Kidney glomerular epithelial cell (primary cell): ENCODE data around the gene FBXL22.
"Not testable (repeated sequence)": the region's sequence is repeated elsewhere in the genome, so short reads cannot be mapped to it uniquely, and the experiment has no call there.

Experiments used
- DNase-seq: peaks from one replicate; lab custom pipeline; 2025; lab: John Stamatoyannopoulos, UW

Gene FBXL22

DNA sequence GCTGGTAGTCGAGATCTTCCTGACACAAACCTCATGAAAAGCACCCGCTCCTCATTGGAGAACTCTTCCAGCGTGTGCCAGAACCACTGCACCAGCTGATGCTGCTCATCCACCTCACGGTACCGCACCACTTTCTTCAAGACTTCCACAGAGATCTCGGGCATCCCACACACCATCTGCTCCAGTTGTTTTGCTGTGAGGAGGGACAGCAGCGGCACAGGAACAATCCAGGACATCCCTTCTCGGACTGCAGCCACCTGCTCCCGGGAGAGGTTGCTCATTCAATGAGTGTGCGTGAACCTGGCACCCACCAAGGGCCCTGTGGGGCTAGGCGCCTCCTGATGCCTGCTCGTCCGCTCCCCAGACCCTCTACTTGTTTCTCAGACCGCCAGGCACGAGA, 15.1 kb downstream of the FBXL22 start:
- DNase-seq: no peak

DNA sequence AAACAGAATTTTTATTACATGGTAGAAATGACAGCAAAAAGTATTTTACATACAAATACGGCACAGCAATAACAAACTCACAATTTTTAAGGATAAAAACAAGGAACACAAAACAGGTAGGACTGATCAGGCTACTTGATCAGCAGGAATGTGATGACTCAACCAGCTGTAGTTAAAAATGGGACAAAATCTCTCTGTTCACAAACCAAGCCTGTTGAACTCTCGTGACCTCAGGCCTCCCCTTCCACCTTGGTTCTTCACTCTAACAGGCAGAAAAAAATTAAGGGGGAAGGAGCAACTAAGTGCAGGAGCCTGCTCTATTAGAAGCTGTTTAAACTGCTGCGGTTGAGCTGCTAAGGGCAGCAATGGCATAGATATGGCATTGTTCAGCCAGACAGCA, 18.7 kb downstream of the FBXL22 start:
- peak; percentile 47 for DNase-seq

DNA sequence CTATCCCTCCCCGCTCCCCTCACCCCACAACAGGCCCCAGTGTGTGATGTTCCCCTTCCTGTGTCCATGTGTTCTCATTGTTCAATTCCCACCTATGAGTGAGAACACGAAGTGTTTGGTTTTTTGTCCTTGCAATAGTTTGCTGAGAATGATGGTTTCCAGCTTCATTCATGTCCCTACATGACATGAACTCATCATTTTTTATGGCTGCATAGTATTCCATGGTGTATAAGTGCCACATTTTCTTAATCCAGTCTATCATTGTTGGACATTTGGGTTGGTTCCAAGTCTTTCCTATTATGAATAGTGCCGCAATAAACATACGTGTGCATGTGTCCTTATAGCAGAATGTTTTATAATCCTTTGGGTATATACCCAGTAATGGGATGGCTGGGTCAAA, 20.0 kb downstream of the FBXL22 start:
- not testable (repeated sequence) for DNase-seq

DNA sequence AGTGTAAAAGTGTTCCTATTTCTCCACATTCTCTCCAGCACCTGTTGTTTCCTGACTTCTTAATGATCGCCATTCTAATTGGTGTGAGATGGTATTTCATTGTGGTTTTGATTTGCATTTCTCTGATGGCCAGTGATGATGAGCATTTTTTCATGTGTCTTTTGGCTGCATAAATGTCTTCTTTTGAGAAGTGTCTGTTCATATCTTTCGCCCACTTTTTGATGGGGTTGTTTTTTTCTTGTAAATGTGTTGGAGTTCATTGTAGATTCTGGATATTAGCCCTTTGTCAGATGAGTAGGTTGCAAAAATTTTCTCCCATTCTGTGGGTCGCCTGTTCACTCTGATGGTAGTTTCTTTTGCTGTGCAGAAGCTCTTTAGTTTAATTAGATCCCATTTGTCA, 20.4 kb downstream of the FBXL22 start:
- DNase-seq: not testable (repeated sequence)

DNA sequence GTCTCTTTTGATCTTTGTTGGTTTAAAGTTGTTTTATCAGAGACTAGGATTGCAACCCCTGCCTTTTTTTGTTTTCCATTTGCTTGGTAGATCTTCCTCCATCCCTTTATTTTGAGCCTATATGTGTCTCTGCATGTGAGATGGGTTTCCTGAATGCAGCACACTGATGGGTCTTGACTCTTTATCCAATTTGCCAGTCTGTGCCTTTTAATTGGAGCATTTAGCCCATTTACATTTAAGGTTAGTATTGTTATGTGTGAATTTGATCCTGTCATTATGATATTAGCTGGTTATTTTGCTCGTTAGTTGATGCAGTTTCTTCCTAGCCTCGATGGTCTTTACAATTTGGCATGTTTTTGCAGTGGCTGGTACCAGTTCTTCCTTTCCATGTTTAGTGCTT, 23.6 kb downstream of the FBXL22 start:
- DNase-seq: not testable (repeated sequence)

DNA sequence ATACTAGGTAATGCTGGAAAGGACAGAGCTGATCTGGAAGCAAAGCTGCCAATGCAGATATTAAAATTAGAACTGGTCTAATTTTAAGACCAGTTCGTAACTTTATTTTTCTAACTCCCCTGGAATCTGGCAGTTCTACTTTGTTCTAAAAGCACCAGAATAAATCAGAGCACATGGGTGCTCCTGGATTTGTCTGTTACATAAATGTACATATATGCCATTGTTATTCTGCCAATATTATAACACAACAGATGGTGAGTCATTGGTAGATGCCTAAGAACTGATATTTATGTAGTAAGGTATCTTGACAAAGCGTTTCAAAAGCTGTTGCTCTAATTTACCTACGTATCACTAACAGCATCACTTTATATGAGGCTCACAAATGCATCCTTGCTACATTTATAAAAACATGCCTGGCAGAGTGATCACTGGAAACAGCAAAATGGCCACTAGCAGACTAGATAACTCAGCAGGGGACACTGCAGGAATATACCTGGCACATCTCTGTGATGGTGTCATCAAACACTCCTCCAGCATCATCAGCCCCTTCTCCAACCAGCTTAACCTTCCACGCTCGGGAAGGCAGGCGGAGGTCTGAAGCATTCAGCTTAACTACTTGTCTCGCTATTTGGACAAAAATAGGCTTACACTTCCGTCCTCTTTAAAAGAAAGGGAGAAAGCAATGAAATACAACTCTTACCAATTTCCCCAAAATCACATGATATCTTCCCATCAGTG, 26.2 kb downstream of the FBXL22 start:
- no peak for DNase-seq

DNA sequence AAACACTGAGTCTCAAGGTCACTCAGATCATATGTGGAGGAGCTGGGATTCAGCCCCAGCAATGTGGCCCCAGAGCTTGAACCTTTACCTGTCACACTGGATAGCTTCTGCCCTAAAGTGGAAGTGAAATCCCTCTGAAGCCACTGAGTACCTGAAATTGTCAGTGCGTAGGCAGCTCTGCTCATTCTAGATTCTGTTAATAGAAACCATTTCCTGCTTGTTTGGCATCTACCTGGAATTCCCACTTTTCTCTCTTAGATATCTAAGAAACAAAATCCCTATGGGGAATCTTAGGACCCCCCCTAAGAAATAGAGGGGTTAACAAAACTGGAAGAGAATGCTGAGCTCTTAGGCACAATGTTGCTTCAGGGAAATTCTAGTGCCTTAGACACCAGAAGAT, 29.8 kb downstream of the FBXL22 start:
- DNase-seq: no peak

DNA sequence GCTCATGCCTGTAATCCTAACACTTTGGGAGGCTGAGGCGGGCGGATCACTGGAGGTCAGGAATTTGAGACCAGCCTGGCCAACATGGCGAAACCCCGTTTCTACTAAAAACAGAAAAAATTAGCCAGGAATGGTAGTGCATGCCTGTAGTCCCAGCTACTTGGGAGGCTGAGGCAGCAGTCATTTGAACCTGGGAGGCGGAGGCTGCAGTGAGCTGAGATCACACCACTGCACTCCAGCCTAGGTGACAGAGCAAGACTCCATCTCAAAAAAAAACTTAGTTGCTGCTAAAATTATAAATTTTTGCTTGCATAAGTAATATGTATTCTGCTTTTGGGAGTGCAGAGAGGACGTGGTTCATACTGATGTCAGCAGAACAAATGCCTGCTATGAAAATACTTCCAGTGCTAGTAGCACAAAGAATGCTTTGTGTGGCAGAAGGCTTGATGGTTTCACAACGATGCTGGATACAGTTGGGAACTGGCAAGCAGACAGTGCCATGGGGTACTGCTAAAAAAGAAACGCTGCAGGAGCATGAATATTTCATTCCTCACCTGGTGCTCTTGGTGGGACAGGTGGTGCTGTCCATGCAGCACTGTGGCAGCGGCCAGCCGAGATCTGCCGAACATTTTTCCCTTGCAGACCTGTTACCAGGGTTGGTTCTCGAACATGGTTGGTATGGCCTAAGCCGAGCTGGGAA, 31.1 kb downstream of the FBXL22 start:
- DNase-seq: no peak

DNA sequence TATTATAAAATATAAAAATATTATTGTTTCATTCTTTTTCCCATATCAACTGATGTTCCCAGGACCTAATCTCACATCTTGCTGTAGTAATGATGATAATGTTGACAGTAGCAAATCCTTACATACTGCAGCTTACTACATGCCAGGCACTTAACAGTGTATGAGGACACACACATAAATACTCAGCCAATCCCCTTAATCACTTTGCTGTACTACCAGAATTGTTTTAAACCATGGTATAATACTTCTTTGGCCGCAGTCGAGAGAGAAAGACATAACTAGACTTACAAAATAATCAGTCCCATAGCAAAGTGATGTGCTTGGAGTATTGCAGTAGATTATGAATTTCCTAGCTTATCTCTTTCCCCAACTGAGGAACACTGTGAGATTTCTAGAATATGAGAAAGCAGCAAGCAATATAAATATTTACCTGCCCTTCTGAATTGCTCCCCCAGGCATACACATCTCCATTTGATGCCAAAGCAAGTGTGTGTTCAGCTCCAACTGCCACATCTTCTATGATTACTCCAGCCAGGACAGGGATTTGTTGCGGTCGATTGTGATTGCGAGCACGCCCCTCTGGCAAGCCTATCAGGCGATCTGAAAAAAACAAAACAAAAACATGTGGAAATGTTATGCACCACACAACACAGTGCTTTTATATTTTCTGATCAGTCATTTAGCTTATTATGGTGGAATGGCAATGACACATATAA, 33.0 kb downstream of the FBXL22 start:
- no peak for DNase-seq

DNA sequence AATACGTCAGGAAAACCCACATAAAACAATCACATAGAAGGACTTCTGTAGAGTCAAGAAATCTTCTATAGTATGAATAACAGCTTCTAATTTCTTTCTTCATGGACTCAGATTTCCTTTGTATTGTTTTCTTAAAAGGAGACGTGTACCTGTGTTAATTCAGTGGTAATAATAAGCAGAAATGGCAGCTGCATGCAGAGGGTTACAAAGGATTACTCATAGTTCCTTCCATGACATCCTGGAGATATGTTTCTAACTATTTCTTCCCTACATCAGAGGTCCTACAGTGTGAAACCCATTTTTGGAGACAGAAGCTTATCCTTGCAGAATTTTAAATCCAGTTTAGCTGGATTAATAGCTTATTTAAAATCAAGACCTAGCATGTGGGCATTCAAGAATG, 36.1 kb downstream of the FBXL22 start:
- no peak for DNase-seq

DNA sequence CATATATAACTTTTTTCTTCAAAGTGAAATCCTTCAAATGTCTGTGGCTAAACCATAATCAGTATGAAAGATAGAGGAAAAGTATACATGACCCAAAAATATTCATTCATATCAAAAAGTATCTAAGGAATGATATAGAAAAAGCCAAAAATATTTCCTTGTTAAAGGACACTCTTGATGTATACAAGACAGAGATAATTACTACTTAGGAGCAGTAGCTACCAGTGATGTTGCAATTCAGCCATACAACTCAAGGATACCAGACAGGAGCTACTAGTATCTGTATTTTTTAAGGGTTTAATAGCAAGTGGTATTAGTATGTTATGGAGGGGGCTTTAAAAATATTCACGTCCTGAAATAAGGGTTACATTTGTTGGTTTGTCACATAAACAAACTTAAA, 37.0 kb downstream of the FBXL22 start:
- DNase-seq: no peak

DNA sequence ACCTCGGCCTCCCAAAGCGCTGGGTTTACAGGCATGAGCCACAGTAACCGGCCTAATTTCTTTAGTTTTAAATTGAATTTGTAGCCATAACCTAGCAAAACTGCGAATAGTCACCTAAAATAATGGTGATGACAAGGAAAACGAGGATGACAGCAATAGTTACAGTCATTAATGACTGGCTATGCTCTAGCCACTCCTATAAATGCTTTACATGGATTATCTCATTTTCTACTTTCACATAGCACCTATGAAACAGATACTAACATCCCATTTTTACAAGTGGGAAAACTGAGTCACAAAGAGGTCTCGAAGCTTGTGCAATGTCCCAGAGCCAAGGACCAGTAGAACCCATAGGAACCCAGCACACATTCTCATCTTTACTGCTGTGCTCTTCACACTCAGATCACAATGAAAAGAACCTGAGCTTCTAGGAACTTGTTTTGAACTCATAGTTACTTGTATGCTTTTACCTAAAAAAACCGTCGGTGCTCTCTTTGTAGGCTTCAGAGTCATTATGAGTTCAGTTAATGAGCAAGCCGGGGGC, 39.4 kb downstream of the FBXL22 start:
- no peak for DNase-seq

DNA sequence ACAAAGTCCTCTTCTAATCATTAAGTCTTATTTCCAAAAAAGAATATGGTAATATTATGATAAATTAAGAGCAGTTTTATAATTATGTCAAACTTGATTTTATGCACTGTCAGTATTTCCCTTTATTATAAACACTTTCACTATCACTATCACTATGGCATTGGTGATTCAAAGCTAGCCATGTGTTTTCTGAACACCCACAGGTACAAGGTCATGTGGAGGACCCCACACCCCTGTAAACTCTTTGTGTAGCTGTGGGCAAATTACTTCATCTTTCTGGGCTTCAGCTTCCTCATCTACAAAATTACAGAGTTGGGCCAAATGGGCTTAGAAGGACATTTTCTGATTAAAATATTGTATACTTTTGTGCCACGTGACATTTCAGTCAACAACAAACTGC, 41.7 kb downstream of the FBXL22 start:
- no peak for DNase-seq

DNA sequence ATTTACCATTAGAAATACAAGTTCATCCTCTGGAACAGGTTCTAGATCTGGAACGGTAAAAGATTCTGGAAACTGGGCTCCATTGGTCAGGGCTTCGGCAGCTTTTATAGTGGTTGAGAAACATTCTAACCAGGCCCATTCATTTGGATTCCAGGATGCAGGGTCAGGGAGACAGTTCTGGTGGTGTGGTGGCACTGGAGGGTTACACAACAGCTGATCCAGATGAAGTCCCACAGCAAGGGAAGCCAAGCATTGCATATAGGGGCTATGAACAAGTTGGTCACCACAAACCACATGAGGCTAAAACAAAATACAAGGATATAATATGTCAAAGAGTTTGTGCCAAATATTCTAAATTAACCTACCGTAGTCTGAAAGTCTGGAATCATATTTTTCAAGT, 43.0 kb downstream of the FBXL22 start:
- no peak for DNase-seq
